ENCODE results near the gene HIVEP1. TPM values are rescaled to one million over a fixed set of nuclear protein-coding genes. Genes with fewer than 3 reads are reported as not detected.

The HIVEP1 gene
- polyA plus RNA-seq, 1 experiment, result 13.9 TPM

- TF ChIP-seq, protein P1, sequence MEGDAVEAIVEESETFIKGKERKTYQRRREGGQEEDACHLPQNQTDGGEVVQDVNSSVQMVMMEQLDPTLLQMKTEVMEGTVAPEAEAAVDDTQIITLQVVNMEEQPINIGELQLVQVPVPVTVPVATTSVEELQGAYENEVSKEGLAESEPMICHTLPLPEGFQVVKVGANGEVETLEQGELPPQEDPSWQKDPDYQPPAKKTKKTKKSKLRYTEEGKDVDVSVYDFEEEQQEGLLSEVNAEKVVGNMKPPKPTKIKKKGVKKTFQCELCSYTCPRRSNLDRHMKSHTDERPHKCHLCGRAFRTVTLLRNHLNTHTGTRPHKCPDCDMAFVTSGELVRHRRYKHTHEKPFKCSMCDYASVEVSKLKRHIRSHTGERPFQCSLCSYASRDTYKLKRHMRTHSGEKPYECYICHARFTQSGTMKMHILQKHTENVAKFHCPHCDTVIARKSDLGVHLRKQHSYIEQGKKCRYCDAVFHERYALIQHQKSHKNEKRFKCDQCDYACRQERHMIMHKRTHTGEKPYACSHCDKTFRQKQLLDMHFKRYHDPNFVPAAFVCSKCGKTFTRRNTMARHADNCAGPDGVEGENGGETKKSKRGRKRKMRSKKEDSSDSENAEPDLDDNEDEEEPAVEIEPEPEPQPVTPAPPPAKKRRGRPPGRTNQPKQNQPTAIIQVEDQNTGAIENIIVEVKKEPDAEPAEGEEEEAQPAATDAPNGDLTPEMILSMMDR (IDR thresholded peaks at IDR 0.05; ENCODE audit: low read depth, low read length), result no peak
- Histone ChIP-seq H3K4me3 (ENCODE audit: low read depth, low read length) (no peak overlapping the region), H3K9me3 (ENCODE audit: control insufficient read depth, insufficient read depth, low read length) (no peaks in the 10 kb centered on the region), H3K27ac (ENCODE audit: low read depth, low read length) (no peak overlapping the region), H3K27me3 (ENCODE audit: control insufficient read depth, insufficient read depth, low read length) (no peaks in the 10 kb centered on the region)
- CTCF ChIA-PET, result interaction anchor here (1.6 kb wide), 1 partner anchor 57 kb away, joined by 4 read pairs; no protein-coding TSS in a partner anchor
- POLR2A ChIA-PET, result no interaction called here
- DNase-seq (ENCODE audit: low read depth, low spot score), result no peak
Measured at GRCh38 chr6:12071064-12071615, 59.0 kb downstream of the HIVEP1 start.

DNA sequence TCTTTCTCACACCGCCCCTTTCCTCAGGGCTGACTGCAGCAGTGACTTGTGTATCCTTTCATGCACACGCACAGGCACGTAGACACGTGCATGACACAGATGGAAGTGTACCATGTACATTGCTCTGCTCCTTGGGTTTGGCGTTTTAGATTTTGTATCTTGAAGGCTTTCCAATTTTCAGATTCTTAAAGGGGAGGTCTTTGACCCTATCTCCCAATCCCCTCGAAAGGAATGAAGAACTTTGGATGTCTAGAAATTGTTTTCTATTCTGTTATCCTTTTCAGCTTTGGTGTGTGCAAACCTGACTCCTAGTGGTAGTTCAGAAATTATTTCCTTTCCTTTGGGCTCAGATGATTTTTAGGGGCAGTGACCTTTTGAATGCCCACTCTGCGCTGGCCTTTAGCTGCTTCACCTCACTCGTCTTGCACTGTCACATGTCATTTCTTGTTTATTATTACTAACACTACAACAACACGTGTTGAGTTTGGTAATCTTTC lies 63.0 kb downstream of the HIVEP1 start:
- no peak for DNase-seq (ENCODE audit: low read depth, low spot score)
- ChIA-PET CTCF (interaction anchor here (0.7 to 1.8 kb wide), 12 partner anchors 8 to 496 kb away, joined by 3 to 11 read pairs (median 5); no protein-coding TSS in a partner anchor), POLR2A (no interaction called here)
- Histone ChIP-seq H3K27me3 (ENCODE audit: control insufficient read depth, insufficient read depth, low read length) (no peaks in the 10 kb centered on the region), H3K9me3 (ENCODE audit: control insufficient read depth, insufficient read depth, low read length) (no peaks in the 10 kb centered on the region), H3K4me3 (ENCODE audit: low read depth, low read length) (no peak overlapping the region), H3K27ac (ENCODE audit: low read depth, low read length) (no peak overlapping the region)
- TF ChIP-seq, protein P1 (IDR thresholded peaks at IDR 0.05; ENCODE audit: low read depth, low read length), result peak; percentile 58

GRCh38 chr6:12077021-12077710 lies 65.1 kb downstream of the HIVEP1 start:
- CTCF ChIA-PET, result no interaction called here

DNA sequence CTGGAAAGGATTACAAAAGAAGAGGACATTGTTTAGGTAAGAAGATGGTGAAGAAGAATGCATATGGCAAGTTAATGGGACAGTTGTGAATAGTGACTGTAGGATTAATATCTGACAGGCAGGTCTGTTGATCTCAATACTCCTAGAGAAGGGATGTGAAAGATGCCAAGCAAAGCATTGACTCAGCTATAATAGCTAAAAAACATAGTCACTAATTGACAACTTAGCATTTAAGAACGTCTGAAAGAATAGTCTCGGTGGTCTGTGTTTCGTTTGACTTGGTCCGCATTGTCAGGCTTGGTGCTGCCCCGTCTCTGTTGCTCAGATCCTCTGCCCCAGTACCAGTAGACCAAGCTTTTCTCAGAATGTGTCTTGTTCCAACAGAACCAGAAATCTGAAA lies 65.9 kb downstream of the HIVEP1 start:
- no peak for DNase-seq (ENCODE audit: low read depth, low spot score)
- Histone ChIP-seq H3K4me3 (ENCODE audit: low read depth, low read length) (no peak overlapping the region), H3K9me3 (ENCODE audit: control insufficient read depth, insufficient read depth, low read length) (no peaks in the 10 kb centered on the region), H3K27ac (ENCODE audit: low read depth, low read length) (no peak overlapping the region), H3K27me3 (ENCODE audit: control insufficient read depth, insufficient read depth, low read length) (no peaks in the 10 kb centered on the region)
- TF ChIP-seq, protein P1 (IDR thresholded peaks at IDR 0.05; ENCODE audit: low read depth, low read length), result no peak
- CTCF ChIA-PET, result no interaction called here
- POLR2A ChIA-PET, result no interaction called here

More at GRCh38 chr6:12077021-12077710, 65.1 kb downstream of the HIVEP1 start:
- no peaks in the 10 kb centered on the region for H3K9me3 ChIP-seq (ENCODE audit: control insufficient read depth, insufficient read depth, low read length)
- H3K27me3 ChIP-seq (ENCODE audit: control insufficient read depth, insufficient read depth, low read length), result no peaks in the 10 kb centered on the region
- TF ChIP-seq, protein P1 (IDR thresholded peaks at IDR 0.05; ENCODE audit: low read depth, low read length), result no peak
- H3K4me3 ChIP-seq (ENCODE audit: low read depth, low read length), result no peak overlapping the region
- POLR2A ChIA-PET, result no interaction called here
- DNase-seq (ENCODE audit: low read depth, low spot score), result no peak
- H3K27ac ChIP-seq (ENCODE audit: low read depth, low read length), result no peak overlapping the region

- Histone ChIP-seq H3K27ac (ENCODE audit: low read depth, low read length) (no peak overlapping the region), H3K27me3 (ENCODE audit: control insufficient read depth, insufficient read depth, low read length) (no peaks in the 10 kb centered on the region), H3K9me3 (ENCODE audit: control insufficient read depth, insufficient read depth, low read length) (no peaks in the 10 kb centered on the region), H3K4me3 (ENCODE audit: low read depth, low read length) (no peak overlapping the region)
- TF ChIP-seq, protein P1 (IDR thresholded peaks at IDR 0.05; ENCODE audit: low read depth, low read length), result no peak
- DNase-seq (ENCODE audit: low read depth, low spot score), result no peak
- CTCF ChIA-PET, result no interaction called here
- POLR2A ChIA-PET, result interaction anchor here (0.6 kb wide), 1 partner anchor 589 kb away, joined by 6 read pairs; no protein-coding TSS in a partner anchor
Measured at GRCh38 chr6:12081771-12082170, 69.7 kb downstream of the HIVEP1 start.

Data from AG04450 (cell line).